Measurements from ENCODE around the gene STAU1. TPM values are rescaled to one million over a fixed set of nuclear protein-coding genes. Genes with fewer than 3 reads are reported as not detected.
A peak's percentile ranks its signal among the peaks of the same experiment; 100 is the strongest.

The STAU1 gene, protein sequence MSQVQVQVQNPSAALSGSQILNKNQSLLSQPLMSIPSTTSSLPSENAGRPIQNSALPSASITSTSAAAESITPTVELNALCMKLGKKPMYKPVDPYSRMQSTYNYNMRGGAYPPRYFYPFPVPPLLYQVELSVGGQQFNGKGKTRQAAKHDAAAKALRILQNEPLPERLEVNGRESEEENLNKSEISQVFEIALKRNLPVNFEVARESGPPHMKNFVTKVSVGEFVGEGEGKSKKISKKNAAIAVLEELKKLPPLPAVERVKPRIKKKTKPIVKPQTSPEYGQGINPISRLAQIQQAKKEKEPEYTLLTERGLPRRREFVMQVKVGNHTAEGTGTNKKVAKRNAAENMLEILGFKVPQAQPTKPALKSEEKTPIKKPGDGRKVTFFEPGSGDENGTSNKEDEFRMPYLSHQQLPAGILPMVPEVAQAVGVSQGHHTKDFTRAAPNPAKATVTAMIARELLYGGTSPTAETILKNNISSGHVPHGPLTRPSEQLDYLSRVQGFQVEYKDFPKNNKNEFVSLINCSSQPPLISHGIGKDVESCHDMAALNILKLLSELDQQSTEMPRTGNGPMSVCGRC
- total RNA-seq: 27.1 TPM

- H3K27me3 ChIP-seq (ENCODE audit: control insufficient read depth in 3 of 3, insufficient read depth in 3 of 3, low read length in 3 of 3): no peaks in the 10 kb centered on the region
- peak within 1 kb of the TSS; percentile 80 for H3K27ac ChIP-seq (ENCODE audit: low read depth, low read length)
- no peaks in the 10 kb centered on the region for H3K9me3 ChIP-seq (ENCODE audit: control insufficient read depth in 3 of 3, low read length in 3 of 3)
- peaks cover 3 to 13% (median 11%) of the 10 kb centered on the region in 3 donors for H3K4me1 ChIP-seq (ENCODE audit: control insufficient read depth in 3 of 3, insufficient read depth in 3 of 3, low read length in 3 of 3)
- H3K9ac ChIP-seq (ENCODE audit: low read depth in 1 of 3, low read length in 3 of 3): peak within 1 kb of the TSS; percentile 77 to 94 (median 87)
- peak within 1 kb of the TSS; percentile 75 to 89 (median 83) for H3K4me3 ChIP-seq (ENCODE audit: low read length in 3 of 3)
- H3K36me3 ChIP-seq (ENCODE audit: control insufficient read depth in 3 of 3, insufficient read depth in 3 of 3, low read length in 3 of 3): no peaks in the 10 kb centered on the region
Observed at GRCh38 chr20:49187851-49188641, at the start of gene STAU1. STAU1 (minus strand) TSS chr20:49188334; CDS start chr20:49166201, 22,133 bp downstream.

DNA sequence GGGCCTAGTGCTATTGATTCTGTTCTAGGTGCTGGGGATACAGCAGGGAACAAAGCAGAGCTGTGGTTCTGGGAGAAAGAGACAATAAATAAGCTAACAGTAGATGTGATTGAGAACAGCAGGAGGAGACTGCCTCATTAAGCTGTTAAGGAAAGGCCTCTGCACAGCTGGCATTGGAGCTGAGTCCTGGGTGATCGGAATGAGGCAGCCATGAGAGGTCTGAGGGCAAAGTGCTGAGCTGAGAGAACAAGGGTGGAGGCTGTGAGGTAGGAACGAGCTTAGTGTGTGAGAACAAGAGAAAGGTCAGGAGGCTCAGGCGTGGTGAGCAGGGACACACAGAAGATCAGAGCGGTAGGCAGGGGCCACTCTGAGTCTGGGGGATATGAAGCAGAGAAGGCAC lies 49.4 kb upstream of the STAU1 start:
- Histone ChIP-seq H3K27ac (ENCODE audit: low read depth, low read length) (no peak overlapping the region), H3K27me3 (ENCODE audit: control insufficient read depth in 3 of 3, insufficient read depth in 3 of 3, low read length in 3 of 3) (no peaks in the 10 kb centered on the region), H3K9ac (ENCODE audit: low read depth in 1 of 3, low read length in 3 of 3) (no peak overlapping the region), H3K4me1 (ENCODE audit: control insufficient read depth in 3 of 3, insufficient read depth in 3 of 3, low read length in 3 of 3) (no peaks in the 10 kb centered on the region), H3K9me3 (ENCODE audit: control insufficient read depth in 3 of 3, low read length in 3 of 3) (no peaks in the 10 kb centered on the region), H3K4me3 (ENCODE audit: low read length in 3 of 3) (no peak overlapping the region), H3K36me3 (ENCODE audit: control insufficient read depth in 3 of 3, insufficient read depth in 3 of 3, low read length in 3 of 3) (peaks cover 67 to 78% (median 71%) of the 10 kb centered on the region in 3 donors)

GRCh38 chr20:49236301-49236700 lies 48.2 kb upstream of the STAU1 start:
- Histone ChIP-seq H3K27me3 (ENCODE audit: control insufficient read depth in 3 of 3, insufficient read depth in 3 of 3, low read length in 3 of 3) (no peaks in the 10 kb centered on the region), H3K4me1 (ENCODE audit: control insufficient read depth in 3 of 3, insufficient read depth in 3 of 3, low read length in 3 of 3) (no peaks in the 10 kb centered on the region), H3K36me3 (ENCODE audit: control insufficient read depth in 3 of 3, insufficient read depth in 3 of 3, low read length in 3 of 3) (peaks cover 65 to 75% (median 67%) of the 10 kb centered on the region in 3 donors), H3K9ac (ENCODE audit: low read depth in 1 of 3, low read length in 3 of 3) (no peak overlapping the region), H3K9me3 (ENCODE audit: control insufficient read depth in 3 of 3, low read length in 3 of 3) (no peaks in the 10 kb centered on the region), H3K4me3 (ENCODE audit: low read length in 3 of 3) (no peak overlapping the region), H3K27ac (ENCODE audit: low read depth, low read length) (no peak overlapping the region)

- Histone ChIP-seq H3K4me1 (ENCODE audit: control insufficient read depth in 3 of 3, insufficient read depth in 3 of 3, low read length in 3 of 3) (no peaks in the 10 kb centered on the region), H3K36me3 (ENCODE audit: control insufficient read depth in 3 of 3, insufficient read depth in 3 of 3, low read length in 3 of 3) (peaks cover 73 to 81% (median 78%) of the 10 kb centered on the region in 3 donors), H3K4me3 (ENCODE audit: low read length in 3 of 3) (no peak overlapping the region), H3K9me3 (ENCODE audit: control insufficient read depth in 3 of 3, low read length in 3 of 3) (no peaks in the 10 kb centered on the region), H3K27me3 (ENCODE audit: control insufficient read depth in 3 of 3, insufficient read depth in 3 of 3, low read length in 3 of 3) (no peaks in the 10 kb centered on the region), H3K27ac (ENCODE audit: low read depth, low read length) (no peak overlapping the region), H3K9ac (ENCODE audit: low read depth in 1 of 3, low read length in 3 of 3) (no peak overlapping the region)
Observed at GRCh38 chr20:49234831-49235230, 46.7 kb upstream of the STAU1 start.

DNA sequence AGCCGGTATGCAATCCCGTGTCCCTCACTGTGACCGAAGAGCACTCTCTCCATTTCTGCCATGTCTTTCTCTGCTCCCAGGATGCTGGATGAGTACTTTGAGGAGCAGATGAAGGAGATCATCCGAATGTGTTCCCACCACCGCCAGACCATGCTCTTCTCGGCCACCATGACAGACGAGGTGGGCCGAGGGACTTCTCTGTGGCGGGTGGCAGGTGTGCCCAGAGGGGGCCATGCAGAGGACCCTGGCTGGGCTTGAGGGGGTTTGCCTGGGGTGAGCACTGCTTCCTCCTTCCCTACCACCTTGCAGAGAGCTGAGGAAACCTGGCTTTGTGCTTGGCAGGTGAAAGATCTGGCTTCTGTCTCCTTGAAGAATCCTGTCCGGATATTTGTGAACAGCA lies 45.1 kb upstream of the STAU1 start:
- no peak overlapping the region for H3K9ac ChIP-seq (ENCODE audit: low read depth in 1 of 3, low read length in 3 of 3)
- H3K4me3 ChIP-seq (ENCODE audit: low read length in 3 of 3): no peak overlapping the region
- no peak overlapping the region for H3K27ac ChIP-seq (ENCODE audit: low read depth, low read length)
- H3K4me1 ChIP-seq (ENCODE audit: control insufficient read depth in 3 of 3, insufficient read depth in 3 of 3, low read length in 3 of 3): no peaks in the 10 kb centered on the region
- no peaks in the 10 kb centered on the region for H3K27me3 ChIP-seq (ENCODE audit: control insufficient read depth in 3 of 3, insufficient read depth in 3 of 3, low read length in 3 of 3)
- peaks cover 69 to 76% (median 74%) of the 10 kb centered on the region in 3 donors for H3K36me3 ChIP-seq (ENCODE audit: control insufficient read depth in 3 of 3, insufficient read depth in 3 of 3, low read length in 3 of 3)
- H3K9me3 ChIP-seq (ENCODE audit: control insufficient read depth in 3 of 3, low read length in 3 of 3): no peaks in the 10 kb centered on the region

GRCh38 chr20:49231471-49231870 lies 43.3 kb upstream of the STAU1 start:
- no peak overlapping the region for H3K27ac ChIP-seq (ENCODE audit: low read depth, low read length)
- peaks cover 66 to 70% (median 67%) of the 10 kb centered on the region in 3 donors for H3K36me3 ChIP-seq (ENCODE audit: control insufficient read depth in 3 of 3, insufficient read depth in 3 of 3, low read length in 3 of 3)
- no peaks in the 10 kb centered on the region for H3K27me3 ChIP-seq (ENCODE audit: control insufficient read depth in 3 of 3, insufficient read depth in 3 of 3, low read length in 3 of 3)

DNA sequence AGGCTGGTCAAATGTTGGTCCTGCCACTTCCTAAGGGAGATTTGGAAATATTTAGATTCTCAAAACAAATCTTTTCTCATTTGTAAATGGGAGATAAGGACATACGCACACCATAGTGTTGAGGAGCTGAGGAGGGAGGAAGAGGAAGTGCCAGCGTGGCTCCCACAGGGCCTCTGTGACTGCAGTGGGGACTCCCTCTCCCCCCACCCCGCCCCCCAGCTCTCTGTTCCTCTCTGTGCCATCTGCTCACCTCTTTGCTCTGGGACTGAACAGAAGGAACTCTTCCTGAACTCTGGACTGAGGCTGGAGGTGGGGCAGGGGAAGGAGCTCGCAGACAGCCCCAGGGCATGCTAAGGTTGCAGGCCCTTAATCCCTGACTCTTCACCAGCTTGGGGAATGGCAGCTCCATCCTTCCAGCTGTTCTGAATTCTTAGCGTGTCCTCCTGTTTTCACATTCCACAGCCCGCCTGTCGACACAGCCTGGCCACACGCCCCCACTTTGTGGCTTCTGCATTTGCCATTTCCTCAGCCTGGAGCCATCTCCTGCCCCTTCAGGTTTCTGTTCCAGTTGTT lies 42.5 kb upstream of the STAU1 start:
- Histone ChIP-seq H3K36me3 (ENCODE audit: control insufficient read depth in 3 of 3, insufficient read depth in 3 of 3, low read length in 3 of 3) (peaks cover 68 to 73% (median 69%) of the 10 kb centered on the region in 3 donors), H3K27me3 (ENCODE audit: control insufficient read depth in 3 of 3, insufficient read depth in 3 of 3, low read length in 3 of 3) (no peaks in the 10 kb centered on the region), H3K9me3 (ENCODE audit: control insufficient read depth in 3 of 3, low read length in 3 of 3) (no peaks in the 10 kb centered on the region), H3K27ac (ENCODE audit: low read depth, low read length) (no peak overlapping the region), H3K4me3 (ENCODE audit: low read length in 3 of 3) (no peak overlapping the region), H3K9ac (ENCODE audit: low read depth in 1 of 3, low read length in 3 of 3) (peak overlapping the region in 1 of 3 donors; percentile 40), H3K4me1 (ENCODE audit: control insufficient read depth in 3 of 3, insufficient read depth in 3 of 3, low read length in 3 of 3) (no peaks in the 10 kb centered on the region)

More at GRCh38 chr20:49231471-49231870, 43.3 kb upstream of the STAU1 start:
- H3K9me3 ChIP-seq (ENCODE audit: control insufficient read depth in 3 of 3, low read length in 3 of 3): no peaks in the 10 kb centered on the region
- no peaks in the 10 kb centered on the region for H3K4me1 ChIP-seq (ENCODE audit: control insufficient read depth in 3 of 3, insufficient read depth in 3 of 3, low read length in 3 of 3)
- H3K9ac ChIP-seq (ENCODE audit: low read depth in 1 of 3, low read length in 3 of 3): no peak overlapping the region
- H3K4me3 ChIP-seq (ENCODE audit: low read length in 3 of 3): no peak overlapping the region

GRCh38 chr20:49230021-49230420 lies 41.9 kb upstream of the STAU1 start:
- Histone ChIP-seq H3K9ac (ENCODE audit: low read depth in 1 of 3, low read length in 3 of 3) (peak overlapping the region in 1 of 3 donors; percentile 8), H3K4me3 (ENCODE audit: low read length in 3 of 3) (no peak overlapping the region), H3K9me3 (ENCODE audit: control insufficient read depth in 3 of 3, low read length in 3 of 3) (no peaks in the 10 kb centered on the region), H3K27ac (ENCODE audit: low read depth, low read length) (no peak overlapping the region), H3K27me3 (ENCODE audit: control insufficient read depth in 3 of 3, insufficient read depth in 3 of 3, low read length in 3 of 3) (no peaks in the 10 kb centered on the region), H3K4me1 (ENCODE audit: control insufficient read depth in 3 of 3, insufficient read depth in 3 of 3, low read length in 3 of 3) (no peaks in the 10 kb centered on the region), H3K36me3 (ENCODE audit: control insufficient read depth in 3 of 3, insufficient read depth in 3 of 3, low read length in 3 of 3) (peaks cover 66 to 72% (median 68%) of the 10 kb centered on the region in 3 donors)

- Histone ChIP-seq H3K36me3 (ENCODE audit: control insufficient read depth in 3 of 3, insufficient read depth in 3 of 3, low read length in 3 of 3) (peaks cover 66 to 72% (median 68%) of the 10 kb centered on the region in 3 donors), H3K4me1 (ENCODE audit: control insufficient read depth in 3 of 3, insufficient read depth in 3 of 3, low read length in 3 of 3) (no peaks in the 10 kb centered on the region), H3K27ac (ENCODE audit: low read depth, low read length) (no peak overlapping the region), H3K4me3 (ENCODE audit: low read length in 3 of 3) (no peak overlapping the region), H3K9ac (ENCODE audit: low read depth in 1 of 3, low read length in 3 of 3) (no peak overlapping the region), H3K27me3 (ENCODE audit: control insufficient read depth in 3 of 3, insufficient read depth in 3 of 3, low read length in 3 of 3) (no peaks in the 10 kb centered on the region), H3K9me3 (ENCODE audit: control insufficient read depth in 3 of 3, low read length in 3 of 3) (no peaks in the 10 kb centered on the region)
Observed at GRCh38 chr20:49229381-49229780, 41.2 kb upstream of the STAU1 start.

Measured in skeletal muscle tissue (tissue), 4 donors.